ENCODE results near the gene STARD8. TPM values are rescaled to one million over a fixed set of nuclear protein-coding genes. Genes with fewer than 3 reads are reported as not detected.
A peak's percentile ranks its signal among the peaks of the same experiment; 100 is the strongest.
"Not testable (repeated sequence)": the region's sequence is repeated elsewhere in the genome, so short reads cannot be mapped to it uniquely, and the experiment has no call there.

STARD8 gene
- total RNA-seq, 1 donor: 2.6 TPM

DNA sequence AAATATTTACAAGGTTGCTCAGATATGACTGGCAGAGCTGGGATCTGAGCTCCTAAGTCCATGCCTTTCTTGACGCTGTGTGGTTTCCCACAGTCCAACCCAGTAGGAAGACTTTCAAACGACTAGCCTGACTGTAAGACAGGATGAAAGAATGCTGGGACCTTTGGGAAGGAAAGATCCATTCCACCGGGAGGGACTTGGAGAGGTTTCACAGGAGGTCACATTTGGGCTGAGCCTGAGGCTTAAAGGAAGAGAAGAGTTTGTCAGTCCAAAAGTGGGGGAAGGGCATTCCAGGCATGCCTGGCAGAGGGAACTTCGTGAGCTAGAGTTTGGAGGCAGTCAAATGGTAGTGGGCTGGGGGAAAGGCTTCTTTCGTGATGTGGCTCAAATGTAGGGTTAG lies 1.5 kb downstream of the STARD8 start:
- TF ChIP-seq CTCF (IDR thresholded peaks at IDR 0.05; ENCODE audit: insufficient read depth, low read depth, low read length): no peak
- DNase-seq (ENCODE audit: low read depth): no peak
- H3K4me3 ChIP-seq (ENCODE audit: low read depth, low read length): no peak overlapping the region

- DNase-seq (ENCODE audit: low read depth): no peak
- no peak overlapping the region for H3K4me3 ChIP-seq (ENCODE audit: low read depth, low read length)
- no peak for TF ChIP-seq CTCF (IDR thresholded peaks at IDR 0.05; ENCODE audit: insufficient read depth, low read depth, low read length)
These were observed 3.0 kb downstream of the STARD8 start for GRCh38 chrX:68650491-68650890.

DNA sequence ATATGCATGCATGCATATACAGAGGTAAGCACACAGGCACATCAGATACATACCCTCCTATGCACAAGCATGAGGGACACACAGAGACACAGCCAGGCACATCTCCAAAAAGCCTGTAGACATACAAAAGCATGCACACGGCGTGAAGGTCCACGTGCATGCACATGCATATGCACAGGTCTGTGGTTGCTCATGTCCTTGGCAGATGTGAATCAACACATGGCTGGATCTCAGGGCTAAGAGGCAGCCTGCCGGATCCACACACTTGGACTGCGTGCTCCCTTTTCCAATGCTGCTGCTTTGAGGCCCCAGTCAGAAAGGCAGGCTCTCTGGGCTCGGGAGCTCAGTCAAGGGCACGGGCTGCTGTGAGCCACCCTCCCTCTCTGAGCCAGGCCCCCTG lies 3.6 kb downstream of the STARD8 start:
- TF ChIP-seq CTCF (IDR thresholded peaks at IDR 0.05; ENCODE audit: insufficient read depth, low read depth, low read length): no peak
- no peak for DNase-seq (ENCODE audit: low read depth)

GRCh38 chrX:68652326-68653170 lies 5.1 kb downstream of the STARD8 start:
- no peak for TF ChIP-seq CTCF (IDR thresholded peaks at IDR 0.05; ENCODE audit: insufficient read depth, low read depth, low read length)
- no peak for DNase-seq (ENCODE audit: low read depth)
- no peak overlapping the region for H3K4me3 ChIP-seq (ENCODE audit: low read depth, low read length)

More for the DNA sequence above, 3.6 kb downstream of the STARD8 start:
- H3K4me3 ChIP-seq (ENCODE audit: low read depth, low read length): no peak overlapping the region

- no peak for DNase-seq (ENCODE audit: low read depth)
- no peak overlapping the region for H3K4me3 ChIP-seq (ENCODE audit: low read depth, low read length)
- no peak for TF ChIP-seq CTCF (IDR thresholded peaks at IDR 0.05; ENCODE audit: insufficient read depth, low read depth, low read length)
These were observed 7.2 kb downstream of the STARD8 start for GRCh38 chrX:68654693-68655092.

DNA sequence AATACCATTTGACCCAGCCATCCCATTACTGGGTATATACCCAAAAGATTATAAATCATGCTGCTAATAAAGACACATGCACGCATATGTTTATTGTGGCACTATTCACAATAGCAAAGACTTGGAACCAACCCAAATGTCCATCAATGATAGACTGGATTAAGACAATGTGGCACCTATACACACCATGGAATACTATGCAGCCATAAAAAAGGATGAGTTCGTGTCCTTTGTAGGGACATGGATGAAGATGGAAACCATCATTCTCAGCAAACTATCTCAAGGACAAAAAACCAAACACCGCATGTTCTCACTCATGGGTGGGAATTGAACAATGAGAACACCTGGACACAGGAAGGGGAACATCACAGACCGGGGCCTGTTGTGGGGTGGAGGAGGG lies 9.0 kb downstream of the STARD8 start:
- H3K4me3 ChIP-seq (ENCODE audit: low read depth, low read length); DNase-seq (ENCODE audit: low read depth): not testable (repeated sequence)

DNA sequence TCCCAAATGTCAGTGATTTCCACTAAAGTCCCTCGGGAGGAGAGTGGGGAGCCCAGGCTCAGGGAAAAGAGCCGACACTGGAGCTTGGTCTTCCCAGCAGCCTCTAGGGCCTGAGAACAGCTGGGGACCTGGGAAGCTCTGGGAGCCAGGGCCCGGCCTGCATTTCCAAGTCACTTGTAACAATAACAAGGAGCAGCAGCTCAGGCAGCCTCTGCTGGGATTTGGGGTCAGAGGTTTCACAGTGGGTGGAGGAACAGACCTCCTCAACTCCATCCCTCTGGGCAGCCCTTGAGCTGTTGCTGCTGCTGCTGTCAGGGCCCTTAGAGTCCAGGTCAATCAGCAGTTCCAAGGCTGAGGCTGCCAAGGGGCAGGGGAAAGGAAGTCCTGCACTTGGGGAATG lies 11.1 kb downstream of the STARD8 start:
- peak; percentile 11 for DNase-seq (ENCODE audit: low read depth)
- H3K4me3 ChIP-seq (ENCODE audit: low read depth, low read length): no peak overlapping the region
- no peak for TF ChIP-seq CTCF (IDR thresholded peaks at IDR 0.05; ENCODE audit: insufficient read depth, low read depth, low read length)
